ENCODE data around the gene EEF1A2. TPM values are rescaled to one million over a fixed set of nuclear protein-coding genes. Genes with fewer than 3 reads are reported as not detected.

Gene EEF1A2
- total and polyA plus RNA-seq, 2 of the 4 experiments (the other 2 are of a cell fraction) = 1.3 to 4.6 TPM

DNA sequence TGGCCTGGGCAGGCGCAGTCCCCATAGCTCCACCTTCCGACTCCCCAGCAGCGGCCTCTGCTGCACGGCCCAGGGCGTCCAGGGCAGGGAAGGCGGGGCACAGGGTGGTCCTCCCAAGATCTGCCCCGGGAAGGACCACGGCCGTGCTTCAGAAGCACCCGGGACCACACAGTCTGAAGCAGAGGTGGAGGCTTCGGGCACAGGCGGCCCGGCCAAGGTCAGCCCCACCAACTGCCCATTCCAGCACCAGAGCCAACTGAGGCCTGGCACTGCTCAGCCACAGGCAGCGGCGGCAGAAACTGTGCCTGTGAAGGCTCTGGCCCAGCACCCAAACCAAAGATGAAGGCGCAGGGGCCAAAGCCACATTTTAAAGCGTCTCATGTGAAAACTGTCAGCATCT, 47.1 kb downstream of the EEF1A2 start:
- intact Hi-C loops (cut with micrococcal nuclease) (no loop called here), dilution Hi-C loops (cut with HindIII; ENCODE audit: low sequenced_read_pairs, unreplicated experiment) (no loop called here), in situ Hi-C loops (cut with MboI; ENCODE audit: low sequenced_read_pairs) (no loop called here)
- H4K91ac ChIP-seq (ENCODE audit: insufficient read depth, low read depth, low read length) = no peak overlapping the region
- no peak overlapping the region for H2AFZ ChIP-seq (replicated peaks; ENCODE audit: low read length, poor library complexity)
- TF ChIP-seq, protein P1, sequence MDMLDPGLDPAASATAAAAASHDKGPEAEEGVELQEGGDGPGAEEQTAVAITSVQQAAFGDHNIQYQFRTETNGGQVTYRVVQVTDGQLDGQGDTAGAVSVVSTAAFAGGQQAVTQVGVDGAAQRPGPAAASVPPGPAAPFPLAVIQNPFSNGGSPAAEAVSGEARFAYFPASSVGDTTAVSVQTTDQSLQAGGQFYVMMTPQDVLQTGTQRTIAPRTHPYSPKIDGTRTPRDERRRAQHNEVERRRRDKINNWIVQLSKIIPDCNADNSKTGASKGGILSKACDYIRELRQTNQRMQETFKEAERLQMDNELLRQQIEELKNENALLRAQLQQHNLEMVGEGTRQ (IDR thresholded peaks at IDR 0.05; ENCODE audit: low read depth, low read length) = no peak
- TF ChIP-seq POLR2A (IDR thresholded peaks at IDR 0.05; ENCODE audit: low read depth, low read length) (no peak), MXI1 (IDR thresholded peaks at IDR 0.05; ENCODE audit: borderline replicate concordance, low read depth, low read length) (no peak), CEBPB (IDR thresholded peaks at IDR 0.05; ENCODE audit: low read depth, low read length) (no peak), SMC3 (IDR thresholded peaks at IDR 0.05; ENCODE audit: low read depth, low read length) (no peak), CHD1 (IDR thresholded peaks at IDR 0.05; ENCODE audit: low read depth, low read length) (no peak), MAZ (IDR thresholded peaks at IDR 0.05; ENCODE audit: borderline replicate concordance, low read depth, low read length) (no peak), MAFK (IDR thresholded peaks at IDR 0.05; ENCODE audit: low read depth, low read length) (no peak)
- DNase-seq (no peak), ATAC-seq (ENCODE audit: low read depth) (no peak)
- no peak overlapping the region for H3K56ac ChIP-seq (ENCODE audit: extremely low read depth, insufficient read depth, low read length)
- no peaks in the 10 kb centered on the region for H3K4me1 ChIP-seq (ENCODE audit: control insufficient read depth, insufficient read depth, low read length)
- no peaks in the 10 kb centered on the region for H3K9me1 ChIP-seq (ENCODE audit: insufficient read depth, low read length)
- H2BK5ac ChIP-seq (ENCODE audit: low read depth, low read length, poor library complexity, severe bottlenecking) = no peak overlapping the region
- peaks cover 40% of the 10 kb centered on the region; the same call in 1 of the 2 replicates for H3K27me3 ChIP-seq (ENCODE audit: control insufficient read depth, insufficient read depth, low read length)
- H2AK5ac ChIP-seq (ENCODE audit: low read depth, low read length) = no peak overlapping the region
- BruUV-seq (replicated peaks) = no TSS peak
- H2AK9ac ChIP-seq (replicated peaks; ENCODE audit: low read depth, low read length, poor library complexity) = no peak overlapping the region
- H3K79me1 ChIP-seq (ENCODE audit: low read depth in 1 of 2, low read length in 2 of 2) = no peaks in the 10 kb centered on the region
- no peak overlapping the region for H3K18ac ChIP-seq (ENCODE audit: low read depth, low read length)
- no peaks in the 10 kb centered on the region for H4K20me1 ChIP-seq (ENCODE audit: insufficient read depth, low read length)
- H3K9me3 ChIP-seq (ENCODE audit: control insufficient read depth, insufficient read depth, low read length) = no peaks in the 10 kb centered on the region
- no peak overlapping the region for H3K14ac ChIP-seq (replicated peaks; ENCODE audit: low read depth, low read length)
- H3K4ac ChIP-seq (ENCODE audit: low read depth, low read length) = no peak overlapping the region
- ChIA-PET CTCF (no interaction called here), POLR2A (ENCODE audit: unreplicated experiment) (no interaction called here)
- no peak overlapping the region for H3K23ac ChIP-seq (ENCODE audit: low read depth, low read length)
- H4K5ac ChIP-seq (ENCODE audit: low read depth, low read length) = no peak overlapping the region
- no peak overlapping the region for H3K9ac ChIP-seq (ENCODE audit: low read depth, low read length)
- no peak overlapping the region for H3K4me2 ChIP-seq (ENCODE audit: low read depth, low read length)
- no peaks in the 10 kb centered on the region for H3K36me3 ChIP-seq (ENCODE audit: control insufficient read depth, insufficient read depth, low read length)
- H3K4me3 ChIP-seq (ENCODE audit: insufficient read depth, low read depth, low read length) = no peak overlapping the region
- WGBS, 2 experiments (ENCODE audit: extremely low coverage in 2 of 2, insufficient read length in 1 of 2) = 78% methylated on average over 7 of the region's 17 CpGs; no CpG with 5 or more reads in 1 of the 2 experiments
- no peak overlapping the region for H4K8ac ChIP-seq (ENCODE audit: low read depth in 2 of 2, low read length in 2 of 2)
- no peak overlapping the region for H2BK15ac ChIP-seq (ENCODE audit: low read depth, low read length)
- H2BK20ac ChIP-seq (ENCODE audit: low read depth, low read length) = no peak overlapping the region
- no peak overlapping the region for H2BK120ac ChIP-seq (ENCODE audit: low read depth, low read length)
- no peak overlapping the region for H3K27ac ChIP-seq (ENCODE audit: insufficient read depth, low read length)

All from IMR-90 (cell line).